Measurements from ENCODE around the gene ME2. TPM values are rescaled to one million over a fixed set of nuclear protein-coding genes. Genes with fewer than 3 reads are reported as not detected.

ME2 gene
- total RNA-seq, 1 donor from 2014 or later: 54.5 TPM

DNA sequence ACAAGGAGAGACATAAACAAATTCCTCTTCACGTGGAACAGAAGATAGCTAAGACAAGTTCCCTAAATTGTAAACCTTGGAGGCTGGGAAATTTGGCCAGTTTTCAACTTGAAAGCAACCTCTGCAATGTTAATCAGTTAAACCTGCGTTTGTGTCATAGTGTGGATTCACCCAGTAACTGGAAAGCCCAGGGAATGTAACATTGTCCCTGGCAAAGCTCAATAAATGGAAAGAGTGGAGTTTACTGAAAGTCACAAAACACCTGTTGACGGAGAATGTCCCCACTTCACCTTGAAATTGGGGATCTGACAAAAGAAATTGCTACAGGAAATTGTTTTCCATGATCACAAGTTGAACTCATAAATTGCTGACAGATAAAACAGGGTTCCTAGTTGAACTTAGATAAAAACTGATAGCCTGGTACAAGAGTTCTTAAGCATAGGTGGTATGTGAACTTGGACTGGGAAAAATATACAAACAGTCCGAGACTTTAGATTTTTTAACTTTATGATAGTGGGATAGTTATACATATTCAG lies 15.0 kb upstream of the ME2 start:
- Histone ChIP-seq H3K4me3 (no peak overlapping the region), H3K27ac (replicated peaks) (no peak overlapping the region), H3K9me3 (replicated peaks) (no peaks in the 10 kb centered on the region), H3K36me3 (no peaks in the 10 kb centered on the region), H3K27me3 (ENCODE audit: low read depth) (no peaks in the 10 kb centered on the region), H3K4me1 (peaks cover 6% of the 10 kb centered on the region)
- intact Hi-C loops (cut with micrococcal nuclease): no loop called here
- DNase-seq: no peak
- TF ChIP-seq, protein P1, sequence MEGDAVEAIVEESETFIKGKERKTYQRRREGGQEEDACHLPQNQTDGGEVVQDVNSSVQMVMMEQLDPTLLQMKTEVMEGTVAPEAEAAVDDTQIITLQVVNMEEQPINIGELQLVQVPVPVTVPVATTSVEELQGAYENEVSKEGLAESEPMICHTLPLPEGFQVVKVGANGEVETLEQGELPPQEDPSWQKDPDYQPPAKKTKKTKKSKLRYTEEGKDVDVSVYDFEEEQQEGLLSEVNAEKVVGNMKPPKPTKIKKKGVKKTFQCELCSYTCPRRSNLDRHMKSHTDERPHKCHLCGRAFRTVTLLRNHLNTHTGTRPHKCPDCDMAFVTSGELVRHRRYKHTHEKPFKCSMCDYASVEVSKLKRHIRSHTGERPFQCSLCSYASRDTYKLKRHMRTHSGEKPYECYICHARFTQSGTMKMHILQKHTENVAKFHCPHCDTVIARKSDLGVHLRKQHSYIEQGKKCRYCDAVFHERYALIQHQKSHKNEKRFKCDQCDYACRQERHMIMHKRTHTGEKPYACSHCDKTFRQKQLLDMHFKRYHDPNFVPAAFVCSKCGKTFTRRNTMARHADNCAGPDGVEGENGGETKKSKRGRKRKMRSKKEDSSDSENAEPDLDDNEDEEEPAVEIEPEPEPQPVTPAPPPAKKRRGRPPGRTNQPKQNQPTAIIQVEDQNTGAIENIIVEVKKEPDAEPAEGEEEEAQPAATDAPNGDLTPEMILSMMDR (IDR thresholded peaks at IDR 0.05; ENCODE audit: borderline replicate concordance): no peak

DNA sequence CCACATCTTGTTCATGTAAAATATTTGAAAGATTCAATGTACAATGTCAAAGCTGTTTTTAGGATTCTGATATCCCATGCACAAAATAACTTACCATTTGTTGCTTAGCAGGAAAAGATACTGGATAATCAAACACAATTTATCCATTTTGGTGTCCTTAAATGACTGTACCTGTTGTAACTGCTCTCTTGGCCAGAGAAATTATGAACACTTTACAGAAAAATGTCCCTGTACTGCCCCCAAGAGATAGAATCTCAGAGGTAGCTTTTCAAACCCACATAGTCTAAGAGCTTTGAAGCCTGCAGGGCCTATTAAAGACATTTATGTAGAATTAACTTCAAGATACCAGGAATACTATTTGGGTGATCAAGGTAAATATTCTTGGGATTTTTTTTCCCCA lies 12.2 kb upstream of the ME2 start:
- Histone ChIP-seq H3K9me3 (replicated peaks) (no peaks in the 10 kb centered on the region), H3K36me3 (no peaks in the 10 kb centered on the region), H3K4me3 (no peak overlapping the region), H3K27me3 (ENCODE audit: low read depth) (no peaks in the 10 kb centered on the region), H3K27ac (replicated peaks) (peak overlapping the region; percentile 23), H3K4me1 (peaks cover 6% of the 10 kb centered on the region)
- TF ChIP-seq, protein P1 (IDR thresholded peaks at IDR 0.05; ENCODE audit: borderline replicate concordance): peak; percentile 41
- DNase-seq: no peak
- intact Hi-C loops (cut with micrococcal nuclease): no loop called here

DNA sequence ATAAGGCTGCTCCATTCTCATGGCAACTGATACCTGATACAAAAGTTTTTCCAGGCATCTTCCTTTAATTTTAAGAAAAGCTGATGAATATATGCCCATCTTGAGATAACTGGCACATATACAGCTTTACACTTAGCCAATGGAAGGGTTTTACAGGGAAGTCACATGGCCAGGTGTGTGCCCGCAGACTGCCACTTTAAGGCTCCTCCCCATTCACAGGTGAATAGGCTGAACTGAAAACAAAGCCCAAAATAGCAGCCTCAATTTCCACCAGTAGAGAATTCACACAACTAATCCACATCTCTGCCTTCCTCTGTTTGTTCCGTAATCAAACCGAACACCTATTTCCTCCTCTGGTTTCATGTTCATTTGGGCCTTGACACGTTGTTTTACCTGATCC lies 9.8 kb upstream of the ME2 start:
- intact Hi-C loops (cut with micrococcal nuclease): no loop called here
- H3K27me3 ChIP-seq (ENCODE audit: low read depth): no peaks in the 10 kb centered on the region
- TF ChIP-seq, protein P1 (IDR thresholded peaks at IDR 0.05; ENCODE audit: borderline replicate concordance): no peak
- no peak overlapping the region for H3K4me3 ChIP-seq
- no peaks in the 10 kb centered on the region for H3K9me3 ChIP-seq (replicated peaks)
- no peak overlapping the region for H3K27ac ChIP-seq (replicated peaks)
- no peak for DNase-seq
- H3K4me1 ChIP-seq: no peaks in the 10 kb centered on the region
- no peaks in the 10 kb centered on the region for H3K36me3 ChIP-seq

DNA sequence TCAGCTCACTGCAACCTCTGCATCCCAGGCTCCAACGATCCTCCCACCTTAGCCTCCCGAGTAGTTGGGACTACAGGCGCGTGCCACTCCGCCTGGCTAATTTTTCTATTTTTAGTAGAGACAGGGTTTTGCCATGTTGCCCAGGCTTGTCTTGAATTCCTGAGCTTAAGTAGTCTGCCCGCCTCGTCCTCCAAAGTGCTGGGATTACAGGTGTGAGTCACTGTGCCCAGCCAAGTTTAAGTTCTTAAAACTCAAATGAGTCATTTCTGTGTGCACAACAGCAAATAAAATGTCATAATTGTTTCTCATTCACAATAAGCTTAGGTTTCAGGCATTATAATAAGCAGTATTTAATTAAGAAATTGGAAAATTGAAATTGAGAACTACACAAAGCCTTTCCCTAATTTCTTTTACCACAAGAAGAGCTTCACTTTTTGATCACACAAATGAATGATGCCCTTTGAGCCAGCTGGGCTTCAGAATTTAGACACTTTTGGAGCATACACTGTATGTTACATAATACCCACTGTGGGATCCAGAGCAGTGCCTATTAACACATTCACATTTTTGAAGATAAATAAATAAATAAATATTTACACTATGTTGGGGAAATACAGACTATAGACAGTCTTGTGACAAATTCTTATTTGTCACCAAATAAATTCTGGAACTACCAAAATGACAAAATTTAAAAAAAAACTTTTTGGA lies 8.6 kb upstream of the ME2 start:
- intact Hi-C loops (cut with micrococcal nuclease): no loop called here
- Histone ChIP-seq H3K4me1 (no peaks in the 10 kb centered on the region), H3K36me3 (no peaks in the 10 kb centered on the region), H3K4me3 (no peak overlapping the region), H3K27me3 (ENCODE audit: low read depth) (no peaks in the 10 kb centered on the region), H3K9me3 (replicated peaks) (no peaks in the 10 kb centered on the region), H3K27ac (replicated peaks) (no peak overlapping the region)
- no peak for DNase-seq
- TF ChIP-seq, protein P1 (IDR thresholded peaks at IDR 0.05; ENCODE audit: borderline replicate concordance): no peak

DNA sequence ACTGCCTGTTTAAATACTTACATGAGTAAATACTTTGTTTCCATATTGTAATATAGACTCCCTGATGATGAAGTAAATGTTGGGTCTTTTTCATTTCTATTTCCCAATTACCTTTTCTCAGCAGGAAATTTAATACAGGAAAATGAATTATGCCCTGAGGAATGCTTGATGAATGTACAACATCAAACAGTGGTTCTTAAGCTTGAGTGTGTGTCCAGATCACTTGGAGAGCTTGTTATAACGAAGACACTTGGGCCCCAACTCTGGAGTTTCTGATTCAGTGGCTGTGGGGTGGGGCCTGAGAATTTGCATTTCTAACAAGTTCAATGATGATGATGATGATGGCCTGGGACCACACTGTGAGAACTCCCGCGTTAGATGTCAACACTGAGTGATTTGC lies 7.1 kb upstream of the ME2 start:
- no peaks in the 10 kb centered on the region for H3K4me1 ChIP-seq
- no peak for DNase-seq
- TF ChIP-seq, protein P1 (IDR thresholded peaks at IDR 0.05; ENCODE audit: borderline replicate concordance): no peak
- no peak overlapping the region for H3K27ac ChIP-seq (replicated peaks)
- no peak overlapping the region for H3K4me3 ChIP-seq
- intact Hi-C loops (cut with micrococcal nuclease): no loop called here
- no peaks in the 10 kb centered on the region for H3K9me3 ChIP-seq (replicated peaks)
- no peaks in the 10 kb centered on the region for H3K27me3 ChIP-seq (ENCODE audit: low read depth)
- H3K36me3 ChIP-seq: no peaks in the 10 kb centered on the region
